Hepatic stellate cell (primary cell): ENCODE data around the gene SPATA7.
"Not testable (repeated sequence)": the region's sequence is repeated elsewhere in the genome, so short reads cannot be mapped to it uniquely, and the experiment has no call there.

Experiments
- DNase-seq: peaks from one replicate; pipeline ENCODE4 v3.0.0; 2011; ENCODE audit warnings: low spot score

Gene SPATA7

GRCh38 chr14:88385212-88386101 lies at the start of gene SPATA7:
TSS of gene SPATA7 (plus strand) at chr14:88385657. CDS start at chr14:88385819, 162 bp downstream.
- DNase-seq, result peak; percentile 82

DNA sequence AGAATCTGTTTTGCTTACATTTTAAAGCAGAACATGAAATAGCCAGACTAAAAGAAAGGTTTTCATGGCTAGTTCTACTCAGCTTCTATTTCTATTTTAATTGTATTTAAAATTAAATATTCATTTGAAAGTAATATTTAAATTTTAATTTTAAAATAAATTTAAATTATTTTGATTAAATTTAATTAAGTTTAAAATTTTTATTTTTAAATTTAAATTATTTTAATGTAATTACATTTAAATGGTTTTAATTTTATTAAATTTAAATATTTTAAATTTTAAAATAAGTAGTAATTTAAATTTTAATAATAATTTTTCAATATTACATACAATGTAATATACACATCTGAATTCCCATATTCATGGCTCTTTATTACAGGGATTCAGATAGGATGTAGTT lies 45.1 kb upstream of the SPATA7 start:
- no peak for DNase-seq

GRCh38 chr14:88342980-88343379 lies 42.5 kb upstream of the SPATA7 start:
- DNase-seq, result no peak

GRCh38 chr14:88346048-88346639 lies 39.3 kb upstream of the SPATA7 start:
- DNase-seq, result no peak

GRCh38 chr14:88348546-88348945 lies 36.9 kb upstream of the SPATA7 start:
- no peak for DNase-seq

DNA sequence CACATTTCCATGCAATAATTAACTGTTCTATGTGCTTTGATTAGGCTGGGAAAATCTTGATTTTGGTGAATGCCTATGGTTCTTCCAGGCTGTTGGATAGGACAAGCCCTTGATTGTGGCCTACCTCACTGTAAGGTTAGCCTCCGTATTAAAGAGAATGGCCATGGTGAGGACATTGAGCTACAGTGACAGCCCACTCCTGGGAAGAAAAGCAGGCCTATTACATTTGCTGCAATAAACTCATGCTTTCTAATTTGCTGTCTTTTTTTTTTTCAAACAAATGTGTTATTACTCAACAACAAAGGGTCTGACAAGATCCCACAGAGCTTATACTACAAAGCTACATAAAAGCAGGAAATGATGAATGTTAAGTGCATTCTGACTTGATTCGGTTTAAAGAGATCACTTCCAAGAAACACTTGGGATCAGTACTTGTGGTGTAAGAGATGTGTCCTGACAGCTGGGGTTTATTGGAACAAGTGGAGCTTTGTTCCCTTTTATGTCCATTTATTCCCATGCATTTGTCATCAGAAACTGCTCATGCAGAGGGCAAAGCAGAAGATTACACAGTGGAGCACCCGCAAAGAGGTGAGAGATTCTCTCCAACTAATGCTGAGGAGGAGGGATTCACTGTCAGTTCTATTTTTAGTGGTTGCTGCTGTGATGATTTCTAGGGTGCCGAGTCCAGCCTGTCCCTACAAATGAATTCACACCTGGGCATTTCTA lies 33.3 kb upstream of the SPATA7 start:
- no peak for DNase-seq

DNA sequence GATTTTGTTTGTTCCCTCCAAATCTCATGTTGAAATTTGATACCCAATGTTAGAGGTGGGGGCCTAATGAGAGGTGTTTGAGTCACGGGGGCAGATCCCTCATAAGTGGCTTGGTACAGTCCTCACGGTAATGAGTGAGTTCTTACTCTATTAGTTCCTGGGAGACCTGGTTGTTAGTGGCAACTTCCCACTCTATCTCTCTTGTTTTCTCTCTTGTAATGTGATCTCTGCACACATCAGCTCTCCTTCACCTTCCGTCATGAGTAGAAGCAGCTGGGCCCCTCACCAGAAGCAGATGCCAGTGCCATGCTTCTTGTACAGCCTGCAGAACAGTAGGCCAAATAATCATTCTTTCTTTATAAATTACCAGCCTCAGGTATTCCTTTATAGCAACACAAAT lies 32.8 kb upstream of the SPATA7 start:
- DNase-seq, result no peak

- no peak for DNase-seq
These were observed 31.1 kb upstream of the SPATA7 start for GRCh38 chr14:88354358-88354757.

GRCh38 chr14:88359500-88359899 lies 26.0 kb upstream of the SPATA7 start:
- no peak for DNase-seq

- no peak for DNase-seq
These were observed 21.8 kb upstream of the SPATA7 start for GRCh38 chr14:88363644-88364043.

- no peak for DNase-seq
These were observed 20.6 kb upstream of the SPATA7 start for GRCh38 chr14:88364710-88365413.

DNA sequence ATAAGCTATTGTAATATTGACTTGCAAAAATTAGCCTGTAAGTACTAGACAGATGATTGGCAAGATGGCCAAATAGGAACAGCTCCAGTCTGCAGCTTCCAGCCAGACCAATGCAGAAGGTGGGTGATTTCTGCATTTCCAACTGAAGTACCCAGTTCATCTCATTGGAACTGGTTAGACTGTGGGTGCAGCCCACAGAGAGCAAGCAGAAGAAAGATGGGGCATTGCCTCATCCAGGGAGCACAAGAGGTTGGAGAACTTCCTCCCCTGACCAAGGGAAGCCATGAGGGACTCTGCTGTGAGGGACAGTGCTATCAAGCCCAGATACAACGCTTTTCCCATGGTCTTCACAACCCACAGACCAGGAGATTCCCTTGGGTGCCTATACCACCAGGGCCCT lies 16.0 kb upstream of the SPATA7 start:
- DNase-seq, result no peak

DNA sequence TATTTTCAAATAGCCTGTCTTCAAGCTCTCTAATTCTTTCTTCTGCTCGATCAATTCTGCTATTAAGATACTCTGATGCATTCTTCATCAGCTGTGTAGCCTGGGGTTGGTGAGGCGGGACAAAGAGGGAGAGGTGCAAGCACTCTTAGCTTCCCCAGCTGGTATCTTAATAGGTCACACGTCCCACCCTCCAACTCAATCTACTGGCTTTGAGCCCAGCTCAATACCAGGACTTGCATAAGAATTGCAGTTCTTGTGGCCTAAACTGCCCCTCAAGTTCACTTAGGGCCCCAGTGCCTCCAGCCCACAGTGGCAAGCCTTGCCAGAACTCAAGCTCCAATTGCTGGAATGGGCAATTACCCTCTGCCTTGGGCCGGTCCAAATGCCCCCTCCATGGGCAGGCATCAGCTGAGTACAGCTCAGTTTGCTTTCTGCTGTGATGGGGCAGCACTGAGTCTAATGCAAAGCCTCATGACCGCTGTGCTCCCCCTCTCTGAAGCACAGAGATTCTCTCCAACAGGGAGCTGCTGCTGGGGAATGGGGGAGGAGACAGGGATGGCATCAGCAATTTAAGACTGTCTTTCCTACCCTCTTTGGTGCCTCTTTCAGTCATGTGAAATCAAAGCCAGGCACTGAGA lies 5.6 kb upstream of the SPATA7 start:
- no peak for DNase-seq

DNA sequence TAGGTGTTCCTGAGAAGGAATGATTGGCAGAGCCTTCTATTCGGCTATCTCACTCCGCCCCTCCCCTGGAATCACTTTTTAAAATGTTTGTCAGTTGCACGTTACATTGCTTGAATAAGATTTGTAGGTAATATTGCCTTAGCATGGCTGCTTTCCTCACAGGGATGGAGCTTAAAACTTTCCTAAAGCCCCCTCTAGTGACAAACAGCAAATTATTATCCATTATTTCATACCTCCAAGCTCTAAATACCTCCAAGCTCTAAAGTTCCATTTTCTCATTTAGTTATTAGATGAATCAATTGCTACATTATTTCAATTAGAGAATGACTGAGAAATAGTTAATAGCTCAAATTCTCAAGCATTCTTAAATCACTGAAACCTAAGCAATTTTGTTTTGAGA lies 5.1 kb upstream of the SPATA7 start:
- DNase-seq, result no peak

- not testable (repeated sequence) for DNase-seq
These were observed 3.8 kb upstream of the SPATA7 start for GRCh38 chr14:88381634-88382033.

DNA sequence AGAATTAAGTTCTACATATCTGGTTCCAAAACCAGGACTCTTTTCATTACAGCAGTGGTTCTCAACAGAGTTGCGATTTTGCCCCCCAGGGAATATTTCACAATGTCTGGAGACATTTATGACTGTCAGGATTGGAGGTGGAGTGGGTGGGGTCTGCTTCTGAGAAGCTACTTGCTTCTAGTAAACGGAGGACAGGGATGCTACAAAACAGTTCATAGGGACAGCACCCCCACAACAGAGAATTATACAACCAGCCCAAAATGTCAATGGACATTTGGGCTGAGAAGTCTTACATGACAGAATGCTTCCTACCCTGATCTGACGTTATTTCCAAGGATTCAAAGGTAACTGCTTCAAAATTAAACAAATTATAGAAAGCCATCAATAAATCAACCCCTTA lies 739 bp upstream of the SPATA7 start:
- DNase-seq, result no peak

- DNase-seq, result no peak
These were observed 868 bp downstream of the SPATA7 start for GRCh38 chr14:88386256-88386794.

DNA sequence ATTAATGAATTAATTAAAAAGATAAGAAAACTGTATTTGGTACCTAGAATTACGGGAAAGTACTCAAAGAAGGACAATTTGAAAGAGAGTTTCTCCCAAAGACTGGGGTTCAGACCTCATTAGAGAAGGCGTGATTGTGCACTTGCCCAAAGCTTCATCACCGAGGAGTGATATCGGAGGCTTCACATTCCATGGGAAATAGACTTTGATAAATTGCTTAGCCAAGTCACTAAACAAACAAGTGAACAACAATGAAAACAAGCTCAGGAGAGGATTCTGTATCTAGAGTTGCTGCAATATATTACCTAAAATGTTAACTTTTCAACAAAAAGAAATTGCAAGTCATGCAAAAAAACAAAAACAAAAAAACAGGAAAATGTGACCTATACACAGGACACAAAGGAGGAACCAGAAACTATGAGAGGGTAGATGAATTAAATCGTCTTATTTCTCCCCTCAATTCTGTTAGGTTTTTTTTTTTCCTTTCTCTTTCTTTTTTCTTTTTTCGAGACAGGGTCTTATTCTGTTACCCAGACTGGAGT lies 3.4 kb downstream of the SPATA7 start:
- DNase-seq, result no peak

DNA sequence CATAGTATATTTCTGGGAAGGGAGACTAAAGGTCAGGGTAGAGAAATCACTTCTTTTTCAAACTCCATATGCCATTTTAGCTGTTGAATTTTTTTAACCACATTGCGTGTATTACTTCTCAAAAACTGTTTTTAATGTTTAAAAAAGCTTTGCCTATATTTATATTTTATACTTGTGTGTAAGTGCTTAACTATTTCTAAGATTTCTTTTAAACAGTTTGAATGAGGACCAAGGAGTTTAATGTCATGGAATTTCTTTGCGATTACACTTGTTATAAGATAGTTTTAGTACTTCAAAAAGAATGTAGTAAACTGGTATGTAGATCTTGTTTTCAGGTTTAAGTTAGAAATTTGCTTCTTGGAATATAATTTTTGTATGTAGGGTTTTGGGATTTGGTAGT lies 7.2 kb downstream of the SPATA7 start:
- no peak for DNase-seq

- no peak for DNase-seq
These were observed 25.6 kb downstream of the SPATA7 start for GRCh38 chr14:88411039-88411438.

DNA sequence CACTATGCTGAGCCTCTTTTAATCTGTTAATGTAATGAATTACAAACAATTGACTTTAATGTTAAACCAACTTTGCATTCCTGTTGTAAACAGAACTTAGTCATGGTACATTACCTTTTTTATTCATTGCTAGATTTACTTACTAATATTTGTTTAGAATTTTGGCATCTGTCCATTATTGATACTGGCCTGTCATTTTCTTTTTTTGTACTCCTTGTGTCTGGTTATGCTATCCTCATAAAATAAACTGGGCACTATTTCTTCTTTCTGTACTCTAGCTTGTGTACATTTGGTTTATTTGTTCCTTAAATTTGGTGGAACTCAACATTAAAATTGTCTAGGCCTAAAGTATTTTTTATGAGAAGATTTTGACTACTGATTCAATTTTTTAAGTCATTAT lies 32.1 kb downstream of the SPATA7 start:
- DNase-seq, result no peak
